T-helper 9 cell (primary cell): Measurements from ENCODE around the gene SELL.
"Not testable (repeated sequence)": the region's sequence is repeated elsewhere in the genome, so short reads cannot be mapped to it uniquely, and the experiment has no call there.

ENCODE experiments used
- DNase-seq: peaks from one replicate; pipeline ENCODE4 v3.0.0-alpha.2; 2020
- total RNA-seq, 2 donors: gene quantifications; one replicate each; lab custom pipeline; 2026; lab: John Stamatoyannopoulos, UW

The SELL gene
- total RNA-seq: 177 to 196 reads per million in 2 donors

- DNase-seq: peak; percentile 67
These were observed at the start of gene SELL for GRCh38 chr1:169711469-169712308. SELL (minus strand) TSS chr1:169711620; CDS start chr1:169711498, 122 bp downstream.

GRCh38 chr1:169759038-169759437 is 47.6 kb upstream of the SELL start:
- DNase-seq: no peak

GRCh38 chr1:169753549-169753948 is 42.1 kb upstream of the SELL start:
- DNase-seq: no peak

- DNase-seq: no peak
These were observed 38.6 kb upstream of the SELL start for GRCh38 chr1:169750041-169750440.

- no peak for DNase-seq
These were observed 35.1 kb upstream of the SELL start for GRCh38 chr1:169746550-169746949.

- DNase-seq: no peak
These were observed 33.8 kb upstream of the SELL start for GRCh38 chr1:169745015-169745861.

- no peak for DNase-seq
These were observed 30.4 kb upstream of the SELL start for GRCh38 chr1:169741666-169742394.

GRCh38 chr1:169739980-169740379 is 28.6 kb upstream of the SELL start:
- no peak for DNase-seq

GRCh38 chr1:169733924-169734323 is 22.5 kb upstream of the SELL start, which contains the start of gene SELE:
SELE (minus strand) TSS chr1:169734079; CDS start chr1:169733612, 467 bp downstream.
- no peak for DNase-seq

- no peak for DNase-seq
These were observed 20.0 kb upstream of the SELL start for GRCh38 chr1:169731446-169731845.

GRCh38 chr1:169729991-169730390 is 18.6 kb upstream of the SELL start:
- no peak for DNase-seq

- no peak for DNase-seq
These were observed 15.9 kb upstream of the SELL start for GRCh38 chr1:169727307-169727706.

- DNase-seq: no peak
These were observed 15.4 kb upstream of the SELL start for GRCh38 chr1:169726851-169727250.

GRCh38 chr1:169725930-169726329 is 14.5 kb upstream of the SELL start:
- DNase-seq: no peak

GRCh38 chr1:169724168-169724567 is 12.7 kb upstream of the SELL start:
- DNase-seq: no peak

- DNase-seq: no peak
These were observed 12.3 kb upstream of the SELL start for GRCh38 chr1:169723763-169724162.

GRCh38 chr1:169722779-169723178 is 11.4 kb upstream of the SELL start:
- DNase-seq: no peak

- DNase-seq: not testable (repeated sequence)
These were observed 3.7 kb upstream of the SELL start for GRCh38 chr1:169715100-169715499.

GRCh38 chr1:169713090-169713489 is 1.7 kb upstream of the SELL start:
- DNase-seq: not testable (repeated sequence)

GRCh38 chr1:169712309-169712631 is 850 bp upstream of the SELL start:
- no peak for DNase-seq

- DNase-seq: no peak
These were observed 2.8 kb downstream of the SELL start for GRCh38 chr1:169708647-169709046.

- DNase-seq: no peak
These were observed 3.4 kb downstream of the SELL start for GRCh38 chr1:169707912-169708604.
